NCI-H1092 (cell line): ENCODE data around the gene DLGAP3.
A peak's percentile ranks its signal among the peaks of the same experiment; 100 is the strongest.

Experiments
- DNase-seq: peaks from one replicate; lab custom pipeline; 2025; lab: John Stamatoyannopoulos, UW

DLGAP3 gene

GRCh38 chr1:34866762-34867109 lies 62.7 kb downstream of the DLGAP3 start:
- DNase-seq: no peak

- peak; percentile 68 for DNase-seq
These were observed 63.3 kb downstream of the DLGAP3 start for GRCh38 chr1:34865981-34866761.

GRCh38 chr1:34865573-34865972 lies 63.9 kb downstream of the DLGAP3 start:
- no peak for DNase-seq

GRCh38 chr1:34864759-34865158 lies 64.7 kb downstream of the DLGAP3 start:
- DNase-seq: no peak

GRCh38 chr1:34863501-34863900 lies 65.9 kb downstream of the DLGAP3 start:
- DNase-seq: no peak

- DNase-seq: peak; percentile 93
These were observed 69.8 kb downstream of the DLGAP3 start, which contains the start of gene SMIM12 for GRCh38 chr1:34859446-34860200. SMIM12 (minus strand) TSS chr1:34859749; CDS start chr1:34855977, 3,772 bp downstream.

- no peak for DNase-seq
These were observed 70.5 kb downstream of the DLGAP3 start for GRCh38 chr1:34858901-34859445.

- no peak for DNase-seq
These were observed 72.8 kb downstream of the DLGAP3 start for GRCh38 chr1:34856697-34857096.

- DNase-seq: peak; percentile 94
These were observed 76.7 kb downstream of the DLGAP3 start for GRCh38 chr1:34852677-34853217.

GRCh38 chr1:34851431-34852105 lies 77.9 kb downstream of the DLGAP3 start:
- no peak for DNase-seq

GRCh38 chr1:34850382-34850781 lies 79.1 kb downstream of the DLGAP3 start:
- DNase-seq: no peak

- no peak for DNase-seq
These were observed 82.4 kb downstream of the DLGAP3 start for GRCh38 chr1:34847094-34847493.

GRCh38 chr1:34846265-34846664 lies 83.2 kb downstream of the DLGAP3 start:
- DNase-seq: no peak

- DNase-seq: no peak
These were observed 84.1 kb downstream of the DLGAP3 start for GRCh38 chr1:34845131-34845901.

- DNase-seq: no peak
These were observed 85.2 kb downstream of the DLGAP3 start for GRCh38 chr1:34844252-34844634.

GRCh38 chr1:34843392-34844251 lies 85.8 kb downstream of the DLGAP3 start:
- DNase-seq: no peak

- DNase-seq: no peak
These were observed 86.5 kb downstream of the DLGAP3 start for GRCh38 chr1:34842952-34843371.

GRCh38 chr1:34842073-34842472 lies 87.4 kb downstream of the DLGAP3 start:
- no peak for DNase-seq

GRCh38 chr1:34840426-34840825 lies 89.0 kb downstream of the DLGAP3 start:
- no peak for DNase-seq

GRCh38 chr1:34839526-34840305 lies 89.7 kb downstream of the DLGAP3 start:
- no peak for DNase-seq
